ENCODE data around the gene CELSR1. TPM values are rescaled to one million over a fixed set of nuclear protein-coding genes. Genes with fewer than 3 reads are reported as not detected.
A peak's percentile ranks its signal among the peaks of the same experiment; 100 is the strongest.

Gene CELSR1
- total RNA-seq, 4 donors from 2014 or later = 18.4 to 56.0 (median 31.0) TPM

- WGBS, 2 donors = 89 to 95% methylated on average over 15 to 25 of the region's 25 CpGs
- Histone ChIP-seq H3K9me3 (no peaks in the 10 kb centered on the region), H3K4me3 (replicated peaks in 1 of 3) (no peak overlapping the region), H3K4me1 (peaks cover 45 to 61% of the 10 kb centered on the region in 2 donors), H3K27me3 (no peaks in the 10 kb centered on the region), H3K36me3 (no peaks in the 10 kb centered on the region), H3K27ac (peak overlapping the region; percentile 52 to 95 (median 81))
- no peak for TF ChIP-seq POLR2A (IDR thresholded peaks at IDR 0.05)
- TF ChIP-seq, protein P1, sequence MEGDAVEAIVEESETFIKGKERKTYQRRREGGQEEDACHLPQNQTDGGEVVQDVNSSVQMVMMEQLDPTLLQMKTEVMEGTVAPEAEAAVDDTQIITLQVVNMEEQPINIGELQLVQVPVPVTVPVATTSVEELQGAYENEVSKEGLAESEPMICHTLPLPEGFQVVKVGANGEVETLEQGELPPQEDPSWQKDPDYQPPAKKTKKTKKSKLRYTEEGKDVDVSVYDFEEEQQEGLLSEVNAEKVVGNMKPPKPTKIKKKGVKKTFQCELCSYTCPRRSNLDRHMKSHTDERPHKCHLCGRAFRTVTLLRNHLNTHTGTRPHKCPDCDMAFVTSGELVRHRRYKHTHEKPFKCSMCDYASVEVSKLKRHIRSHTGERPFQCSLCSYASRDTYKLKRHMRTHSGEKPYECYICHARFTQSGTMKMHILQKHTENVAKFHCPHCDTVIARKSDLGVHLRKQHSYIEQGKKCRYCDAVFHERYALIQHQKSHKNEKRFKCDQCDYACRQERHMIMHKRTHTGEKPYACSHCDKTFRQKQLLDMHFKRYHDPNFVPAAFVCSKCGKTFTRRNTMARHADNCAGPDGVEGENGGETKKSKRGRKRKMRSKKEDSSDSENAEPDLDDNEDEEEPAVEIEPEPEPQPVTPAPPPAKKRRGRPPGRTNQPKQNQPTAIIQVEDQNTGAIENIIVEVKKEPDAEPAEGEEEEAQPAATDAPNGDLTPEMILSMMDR (IDR thresholded peaks at IDR 0.05) = no peak
- DNase-seq = peak in 1 of 2 donors; percentile 35
- intact Hi-C loops (cut with DNase I) = no loop called here
Measured at GRCh38 chr22:46439111-46439510, 98.3 kb downstream of the CELSR1 start.

DNA sequence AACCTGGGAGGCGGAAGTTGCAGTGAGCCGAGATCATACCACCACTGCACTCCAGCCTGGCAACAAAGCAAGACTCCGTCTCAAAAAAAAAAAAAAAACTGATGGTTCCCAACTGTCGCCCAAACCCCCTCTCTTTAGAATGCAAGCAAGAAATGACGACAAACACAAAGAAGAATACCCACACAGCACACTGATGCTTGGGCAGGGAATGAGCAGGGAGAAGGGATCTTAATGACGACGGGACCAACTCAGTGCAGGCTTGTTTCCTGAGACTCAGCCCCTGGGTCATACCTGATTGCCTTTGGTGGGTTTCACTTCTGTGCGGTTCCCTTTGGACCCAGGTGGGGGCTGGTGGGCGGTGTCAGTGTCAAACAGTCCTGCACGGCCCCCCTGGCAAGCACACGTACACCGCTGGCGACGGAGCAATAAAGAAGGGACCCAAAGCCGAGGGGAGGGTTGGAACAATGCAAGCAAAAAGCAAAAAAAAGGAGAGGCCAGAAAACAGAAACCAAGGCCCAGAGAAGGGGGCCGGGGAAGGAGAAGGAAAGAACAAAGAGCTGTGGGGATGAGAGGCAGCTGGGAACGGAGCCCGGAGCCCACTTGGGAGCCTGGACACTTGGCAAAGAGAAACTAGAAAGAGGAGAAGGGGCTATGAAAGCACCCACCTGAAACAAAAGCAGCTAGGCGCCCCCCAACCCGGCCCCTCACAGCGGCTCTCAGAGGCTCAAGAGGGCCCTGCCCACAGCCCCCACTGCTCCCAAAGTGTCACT is 99.6 kb downstream of the CELSR1 start:
- peaks cover 41 to 59% of the 10 kb centered on the region in 2 donors for H3K4me1 ChIP-seq
- intact Hi-C loops (cut with DNase I) = no loop called here
- no peaks in the 10 kb centered on the region for H3K36me3 ChIP-seq
- TF ChIP-seq POLR2A (IDR thresholded peaks at IDR 0.05) = no peak
- TF ChIP-seq, protein P1 (IDR thresholded peaks at IDR 0.05) = no peak
- H3K27ac ChIP-seq = peak overlapping the region; percentile 52 to 95 (median 81)
- H3K4me3 ChIP-seq (replicated peaks in 1 of 3) = no peak overlapping the region
- 28 to 32% methylated on average over 21 of the region's 21 CpGs for WGBS, 2 donors
- DNase-seq = peak; percentile 60 to 79
- H3K9me3 ChIP-seq = no peaks in the 10 kb centered on the region
- no peaks in the 10 kb centered on the region for H3K27me3 ChIP-seq

- TF ChIP-seq POLR2A (IDR thresholded peaks at IDR 0.05) = no peak
- TF ChIP-seq, protein P1 (IDR thresholded peaks at IDR 0.05) = no peak
Measured at GRCh38 chr22:46436595-46437175, 100.7 kb downstream of the CELSR1 start.

DNA sequence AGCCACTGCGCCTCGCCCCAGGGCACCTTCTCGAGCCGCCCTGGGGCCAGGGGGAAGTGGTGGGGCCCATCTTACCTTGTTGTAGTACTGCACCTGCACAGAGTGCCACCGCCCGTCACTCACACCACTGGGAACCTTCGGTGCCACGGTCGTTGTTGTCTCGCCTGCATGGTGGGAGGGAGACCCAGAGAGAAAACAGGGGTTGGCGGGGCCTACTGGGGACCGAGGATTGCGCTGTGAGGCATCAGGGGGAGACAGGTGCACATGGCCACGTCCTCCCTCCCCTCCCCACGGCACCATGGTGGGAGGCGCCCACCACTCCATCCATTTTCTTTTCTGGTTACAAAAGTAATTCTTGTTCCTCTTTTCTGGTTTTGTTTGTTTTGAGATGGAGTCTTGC is 104.1 kb downstream of the CELSR1 start:
- intact Hi-C loops (cut with DNase I) = no loop called here
- DNase-seq = no peak
- no peaks in the 10 kb centered on the region for H3K36me3 ChIP-seq
- H3K27ac ChIP-seq = peak overlapping the region; percentile 56 to 91 (median 82)
- H3K4me1 ChIP-seq = peaks cover 50 to 60% of the 10 kb centered on the region in 2 donors
- no peaks in the 10 kb centered on the region for H3K27me3 ChIP-seq
- no peak for TF ChIP-seq POLR2A (IDR thresholded peaks at IDR 0.05)
- TF ChIP-seq, protein P1 (IDR thresholded peaks at IDR 0.05) = no peak
- H3K9me3 ChIP-seq = no peaks in the 10 kb centered on the region
- WGBS, 2 donors = 89 to 93% methylated on average over 16 of the region's 16 CpGs
- no peak overlapping the region for H3K4me3 ChIP-seq (replicated peaks in 1 of 3)

More at GRCh38 chr22:46436595-46437175, 100.7 kb downstream of the CELSR1 start:
- peaks cover 42 to 63% of the 10 kb centered on the region in 2 donors for H3K4me1 ChIP-seq
- no peaks in the 10 kb centered on the region for H3K9me3 ChIP-seq
- no peaks in the 10 kb centered on the region for H3K27me3 ChIP-seq
- 88 to 93% methylated on average over 7 to 8 of the region's 8 CpGs for WGBS, 2 donors
- H3K4me3 ChIP-seq (replicated peaks in 1 of 3) = no peak overlapping the region
- no peak for DNase-seq
- no peaks in the 10 kb centered on the region for H3K36me3 ChIP-seq
- peak overlapping the region in 2 of 3 donors; percentile 52 to 95 for H3K27ac ChIP-seq
- intact Hi-C loops (cut with DNase I) = no loop called here

Measured in thyroid gland (tissue), 4 donors.